MV-4-11 (cell line): ENCODE results near the gene ZC3HAV1L.
"Not testable (repeated sequence)": the region's sequence is repeated elsewhere in the genome, so short reads cannot be mapped to it uniquely, and the experiment has no call there.

Experiments used
- DNase-seq: peaks from one replicate; lab custom pipeline; 2025; lab: John Stamatoyannopoulos, UW

The ZC3HAV1L gene

GRCh38 chr7:139054101-139054500 lies 18.3 kb upstream of the ZC3HAV1L start:
- peak; percentile 16 for DNase-seq

GRCh38 chr7:139051655-139052054 lies 15.8 kb upstream of the ZC3HAV1L start:
- DNase-seq = no peak

GRCh38 chr7:139049936-139050335 lies 14.1 kb upstream of the ZC3HAV1L start:
- no peak for DNase-seq

- DNase-seq = no peak
Observed at GRCh38 chr7:139049111-139049510, 13.3 kb upstream of the ZC3HAV1L start.

GRCh38 chr7:139047970-139048369 lies 12.1 kb upstream of the ZC3HAV1L start:
- no peak for DNase-seq

GRCh38 chr7:139046143-139046542 lies 10.3 kb upstream of the ZC3HAV1L start:
- DNase-seq = no peak

- peak; percentile 32 for DNase-seq
Observed at GRCh38 chr7:139044813-139045794, 9.3 kb upstream of the ZC3HAV1L start.

- no peak for DNase-seq
Observed at GRCh38 chr7:139043823-139044812, 8.3 kb upstream of the ZC3HAV1L start.

GRCh38 chr7:139041378-139042085 lies 5.7 kb upstream of the ZC3HAV1L start:
- peak; percentile 8 for DNase-seq

GRCh38 chr7:139038691-139039090 lies 2.8 kb upstream of the ZC3HAV1L start:
- no peak for DNase-seq

- DNase-seq = no peak
Observed at GRCh38 chr7:139036901-139037300, 1.1 kb upstream of the ZC3HAV1L start.

GRCh38 chr7:139034855-139035585 lies 822 bp downstream of the ZC3HAV1L start:
- DNase-seq = peak; percentile 20

GRCh38 chr7:139034336-139034735 lies 1.5 kb downstream of the ZC3HAV1L start:
- no peak for DNase-seq

GRCh38 chr7:139033346-139034114 lies 2.3 kb downstream of the ZC3HAV1L start:
- DNase-seq = no peak

- no peak for DNase-seq
Observed at GRCh38 chr7:139032473-139032872, 3.4 kb downstream of the ZC3HAV1L start.

- no peak for DNase-seq
Observed at GRCh38 chr7:139029353-139029752, 6.5 kb downstream of the ZC3HAV1L start.

GRCh38 chr7:139026551-139026950 lies 9.3 kb downstream of the ZC3HAV1L start:
- no peak for DNase-seq

- DNase-seq = not testable (repeated sequence)
Observed at GRCh38 chr7:139025861-139026260, 10.0 kb downstream of the ZC3HAV1L start.

- no peak for DNase-seq
Observed at GRCh38 chr7:139023076-139023475, 12.8 kb downstream of the ZC3HAV1L start.

GRCh38 chr7:139022286-139022685 lies 13.6 kb downstream of the ZC3HAV1L start:
- DNase-seq = no peak
